K562 (cell line): Measurements from ENCODE around the gene CLTC. TPM values are rescaled to one million over a fixed set of nuclear protein-coding genes. Genes with fewer than 3 reads are reported as not detected.

Experiments
- KAT8 ChIP-seq: fragments of 450-650 bp; IDR thresholded peaks from 2 replicates; pipeline ENCODE4 v1.6.1; 2016; ENCODE audit warnings: low read depth, mild to moderate bottlenecking
- KDM1A ChIP-seq, 2 experiments: fragments of 450-650 bp; IDR thresholded peaks; 2 replicates each; pipeline ENCODE4 v1.6.1; 2016; ENCODE audit warnings: mild to moderate bottlenecking in 2 of 2
- POLR2B ChIP-seq: fragments of 450-650 bp; IDR thresholded peaks from 2 replicates; pipeline ENCODE4 v1.6.1; 2018; ENCODE audit warnings: low read depth; ENCODE audit not compliant: partially characterized antibody
- TARDBP ChIP-seq: fragments of 450-650 bp; IDR thresholded peaks from 2 replicates; pipeline ENCODE4 v1.6.1; 2016
- ZNF12 ChIP-seq: sonication (generic); formaldehyde crosslinking; IDR thresholded peaks from 2 replicates; pipeline ENCODE4 v1.4.0; 2020; ENCODE audit warnings: mild to moderate bottlenecking, missing genetic modification reagents
- ZNF318 ChIP-seq, 2 experiments: fragments of 450-650 bp; IDR thresholded peaks; 2 replicates each; pipeline ENCODE4 v1.6.1; 2016; ENCODE audit warnings: mild to moderate bottlenecking in 2 of 2, borderline replicate concordance in 1 of 2, low read depth in 1 of 2, moderate library complexity in 1 of 2
- ZNF41 ChIP-seq: fragments of 250-450 bp; sonication (Bioruptor Pico); conservative IDR thresholded peaks from 2 replicates; pipeline ENCODE4 v1.4.0; 2020; ENCODE audit warnings: mild to moderate bottlenecking
- polyA plus RNA-seq, 8 experiments: library from polyadenylated mRNA; depleted of rRNA in 4 of 8; stranded (reverse) in 5 of 8; unstranded in 3 of 8; fragments of >200 nt; fragmentation: Nextera tagmentation in 2 of 8; fragmentation: Illumina TruSeq in 1 of 8; extraction: Ambion mirVana in 2 of 8; extraction: Trizol in 1 of 8; gene quantifications; 2 replicates each; pipeline versions ENCODE4 v1.2.1 to v1.2.3, GENCODE V29; 2011 to 2014; ENCODE audit warnings: inconsistent platforms in 1 of 8, missing spikeins in 1 of 8
- total RNA-seq, 7 experiments: library from RNA; depleted of rRNA in 6 of 7; stranded (reverse); fragments of >200 nt in 6 of 7; fragmentation: Illumina TruSeq in 2 of 7; extraction: Trizol in 2 of 7; gene quantifications; 2 replicates each; pipeline versions ENCODE4 v1.2.1 to v1.2.3, GENCODE V29; 2011 to 2021; ENCODE audit warnings: low replicate concordance in 1 of 7

The CLTC gene
- total and polyA plus RNA-seq, 9 of the 15 experiments (the other 6 are each of a cell fraction or from before 2014, with no cell fraction given): 115 to 267 (median 174) TPM

DNA sequence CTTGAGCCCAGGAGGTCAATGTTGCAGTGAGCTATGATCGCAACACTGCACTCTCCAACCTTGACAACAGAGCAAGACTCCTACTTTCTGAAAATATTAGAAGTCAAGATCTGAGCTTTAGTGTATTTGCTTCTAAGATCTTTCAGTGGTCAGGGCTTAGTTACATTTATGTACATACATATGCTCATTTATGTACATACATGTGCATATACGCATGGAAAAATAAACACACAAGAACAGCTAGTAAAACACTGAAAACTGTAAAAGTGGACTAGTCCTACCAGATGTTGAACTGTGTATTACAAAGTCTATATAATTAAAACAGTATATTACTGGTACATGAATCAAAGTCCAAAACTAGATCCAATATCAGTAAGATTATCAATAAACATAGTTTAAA lies 59.2 kb downstream of the CLTC start (continued):
- TF ChIP-seq ZNF318 (IDR thresholded peaks at IDR 0.05; ENCODE audit: borderline replicate concordance in 1 of 2, low read depth in 1 of 2) (no peak), ZNF41 (CRISPR knock-in tag) (no peak), POLR2B (no peak), KDM1A (IDR thresholded peaks at IDR 0.05) (no peak), ZNF12 (CRISPR knock-in tag) (no peak), TARDBP (no peak), KAT8 (no peak)
